HEK293 (cell line): ENCODE data around the gene ENTPD3.

Source experiments
- GFI1B ChIP-seq: fragments of 450-650 bp; formaldehyde crosslinking; IDR thresholded peaks from 2 replicates; pipeline ENCODE4 v1.5.1; 2016; ENCODE audit warnings: missing biosample characterization, missing genetic modification characterization
- KLF10 ChIP-seq: fragments of 450-650 bp; IDR thresholded peaks from 2 replicates; pipeline ENCODE4 v1.5.1; 2018; ENCODE audit warnings: missing biosample characterization, mild to moderate bottlenecking, missing genetic modification characterization
- OSR2 ChIP-seq: fragments of 450-650 bp; formaldehyde crosslinking; IDR thresholded peaks from 2 replicates; pipeline ENCODE4 v1.5.1; 2016; ENCODE audit warnings: missing biosample characterization, missing genetic modification characterization
- SCRT2 ChIP-seq: fragments of 450-650 bp; formaldehyde crosslinking; IDR thresholded peaks from 2 replicates; pipeline ENCODE4 v1.5.1; 2016; ENCODE audit warnings: missing biosample characterization, missing genetic modification characterization
- SETDB1 ChIP-seq: IDR thresholded peaks from one replicate; pipeline ENCODE4 v1.6.1; 2017; ENCODE audit warnings: mild to moderate bottlenecking, low read length, moderate library complexity, mixed read lengths; ENCODE audit not compliant: insufficient read length
- ZBTB20 ChIP-seq: fragments of 450-650 bp; formaldehyde crosslinking; IDR thresholded peaks from 2 replicates; pipeline ENCODE4 v1.5.1; 2016; ENCODE audit warnings: missing biosample characterization, missing genetic modification characterization
- ZBTB8A ChIP-seq: fragments of 450-650 bp; formaldehyde crosslinking; IDR thresholded peaks from 2 replicates; pipeline ENCODE4 v1.5.1; 2016; ENCODE audit warnings: missing biosample characterization, missing genetic modification characterization
- ZEB2 ChIP-seq: fragments of 450-650 bp; formaldehyde crosslinking; IDR thresholded peaks from 2 replicates; pipeline ENCODE4 v1.5.1; 2016; ENCODE audit warnings: missing biosample characterization, missing genetic modification characterization
- ZNF114 ChIP-seq: fragments of 450-650 bp; formaldehyde crosslinking; IDR thresholded peaks from 2 replicates; pipeline ENCODE4 v1.5.0; 2017; ENCODE audit warnings: missing biosample characterization, missing genetic modification characterization
- ZNF169 ChIP-seq: fragments of 450-650 bp; formaldehyde crosslinking; IDR thresholded peaks from 2 replicates; pipeline ENCODE4 v1.5.1; 2016; ENCODE audit warnings: missing biosample characterization, missing genetic modification characterization
- ZNF2 ChIP-seq: fragments of 450-650 bp; formaldehyde crosslinking; IDR thresholded peaks from 2 replicates; pipeline ENCODE4 v1.5.1; 2016; ENCODE audit warnings: missing biosample characterization, missing genetic modification characterization
- ZNF223 ChIP-seq: fragments of 450-650 bp; formaldehyde crosslinking; IDR thresholded peaks from 2 replicates; pipeline ENCODE4 v1.5.1; 2016; ENCODE audit warnings: missing biosample characterization, missing genetic modification characterization
- ZNF24 ChIP-seq: fragments of 450-650 bp; formaldehyde crosslinking; IDR thresholded peaks from 2 replicates; pipeline ENCODE4 v1.5.1; 2016; ENCODE audit warnings: missing biosample characterization, missing genetic modification characterization
- ZNF324 ChIP-seq: fragments of 450-650 bp; formaldehyde crosslinking; IDR thresholded peaks from 2 replicates; pipeline ENCODE4 v1.5.1; 2016; ENCODE audit warnings: missing biosample characterization, missing genetic modification characterization
- ZNF350 ChIP-seq: fragments of 450-650 bp; formaldehyde crosslinking; IDR thresholded peaks from 2 replicates; pipeline ENCODE4 v1.5.0; 2017; ENCODE audit warnings: missing biosample characterization, mild to moderate bottlenecking, missing genetic modification characterization
- ZNF391 ChIP-seq: fragments of 450-650 bp; formaldehyde crosslinking; IDR thresholded peaks from 2 replicates; pipeline ENCODE4 v1.5.1; 2016; ENCODE audit warnings: low read depth, missing biosample characterization, missing genetic modification characterization, borderline replicate concordance
- ZNF416 ChIP-seq: fragments of 450-650 bp; formaldehyde crosslinking; IDR thresholded peaks from 2 replicates; pipeline ENCODE4 v1.5.1; 2016; ENCODE audit warnings: missing biosample characterization, missing genetic modification characterization
- ZNF426 ChIP-seq: fragments of 450-650 bp; formaldehyde crosslinking; IDR thresholded peaks from 2 replicates; pipeline ENCODE4 v1.5.1; 2017; ENCODE audit warnings: missing biosample characterization, missing genetic modification characterization, mild to moderate bottlenecking, inconsistent platforms, moderate library complexity
- ZNF501 ChIP-seq: fragments of 450-650 bp; formaldehyde crosslinking; IDR thresholded peaks from 2 replicates; pipeline ENCODE4 v1.5.1; 2016; ENCODE audit warnings: missing biosample characterization, missing genetic modification characterization
- ZNF830 ChIP-seq: fragments of 450-650 bp; IDR thresholded peaks from 2 replicates; pipeline ENCODE4 v1.5.0; 2018; ENCODE audit warnings: missing biosample characterization, missing genetic modification characterization, low read depth, mild to moderate bottlenecking, moderate library complexity
- ZSCAN18 ChIP-seq: fragments of 450-650 bp; formaldehyde crosslinking; IDR thresholded peaks from 2 replicates; pipeline ENCODE4 v1.5.1; 2016; ENCODE audit warnings: missing biosample characterization, missing genetic modification characterization
- TF ChIP-seq, protein P1 (sequence below): fragments of 450-650 bp; formaldehyde crosslinking; IDR thresholded peaks from 2 replicates; pipeline ENCODE4 v1.5.1; 2017; ENCODE audit warnings: missing biosample characterization, missing genetic modification characterization
- TF ChIP-seq, protein P2 (sequence below): fragments of 450-650 bp; formaldehyde crosslinking; conservative IDR thresholded peaks from 2 replicates; pipeline ENCODE4 v1.5.1; 2016; ENCODE audit warnings: low read depth, missing biosample characterization, missing genetic modification characterization

Gene ENTPD3

DNA sequence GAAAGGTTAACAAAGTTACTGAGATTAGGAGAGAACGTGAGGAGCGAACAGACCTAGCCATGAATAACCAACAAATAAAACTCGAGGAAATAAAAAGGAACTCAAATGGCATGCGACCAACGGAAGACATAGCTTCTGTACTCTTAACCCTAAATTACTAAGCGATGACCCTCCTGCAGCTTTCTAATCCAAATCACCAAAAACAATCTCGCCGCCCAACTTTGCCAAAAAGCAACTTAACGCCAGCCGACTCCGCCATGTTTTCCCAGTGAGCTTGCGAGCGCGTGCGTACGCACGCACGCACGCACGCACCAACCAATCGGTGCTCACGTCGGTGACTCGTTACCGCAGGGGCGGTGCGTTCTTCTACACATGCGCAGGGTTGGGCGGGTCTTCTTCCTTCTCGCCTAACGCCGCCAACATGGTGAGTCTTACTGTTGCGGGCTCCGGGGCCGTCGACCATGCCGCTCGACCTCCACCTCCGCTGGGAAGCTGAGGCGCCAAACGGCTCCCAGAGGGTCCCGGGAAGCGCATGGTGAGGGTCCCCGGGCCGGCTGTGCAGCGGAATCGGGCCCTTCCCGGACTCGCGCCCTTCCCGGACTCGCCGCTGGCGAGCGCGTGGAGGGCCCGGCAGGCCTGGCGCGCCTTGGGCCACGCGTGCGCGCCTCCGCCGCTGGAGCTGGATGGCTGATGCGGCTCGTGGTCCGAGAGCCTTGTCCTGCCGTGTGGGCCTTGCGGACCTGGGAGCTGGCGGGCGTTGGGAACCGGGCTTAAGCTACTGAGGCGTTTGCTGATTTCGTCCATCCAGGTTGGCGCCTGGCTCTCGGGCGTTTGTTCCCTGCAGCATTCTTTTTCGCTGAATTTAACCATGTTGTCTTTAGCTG, 70.2 kb downstream of the ENTPD3 start, which contains the start of gene RPL14 (continued):
- TF ChIP-seq ZBTB20 (tag by site-specific recombination) (peak; percentile 28; the same call in 1 of the 2 replicates), ZNF24 (no peak), ZNF324 (tag by site-specific recombination) (no peak), KLF10 (tag by site-specific recombination) (0 out of 2 replicates have a peak, but pooled peaks have one; percentile 6), SETDB1 (no peak), ZSCAN18 (no peak), ZNF426 (no peak), GFI1B (tag by site-specific recombination) (no peak), ZNF2 (tag by site-specific recombination) (no peak), ZNF830 (no peak), ZBTB8A (tag by site-specific recombination) (peak; percentile 5; the same call in 1 of the 2 replicates), ZNF391 (tag by site-specific recombination) (no peak), ZNF501 (peak; percentile 38; the same call in 1 of the 2 replicates), SCRT2 (tag by site-specific recombination) (0 out of 2 replicates have a peak, but pooled peaks have one; percentile 10), ZNF114 (tag by site-specific recombination) (no peak), ZNF350 (tag by site-specific recombination) (no peak), ZNF169 (tag by site-specific recombination) (no peak), ZEB2 (tag by site-specific recombination) (no peak), ZNF223 (tag by site-specific recombination) (no peak), ZNF416 (tag by site-specific recombination) (no peak), OSR2 (tag by site-specific recombination) (no peak)
- TF ChIP-seq, protein P1, sequence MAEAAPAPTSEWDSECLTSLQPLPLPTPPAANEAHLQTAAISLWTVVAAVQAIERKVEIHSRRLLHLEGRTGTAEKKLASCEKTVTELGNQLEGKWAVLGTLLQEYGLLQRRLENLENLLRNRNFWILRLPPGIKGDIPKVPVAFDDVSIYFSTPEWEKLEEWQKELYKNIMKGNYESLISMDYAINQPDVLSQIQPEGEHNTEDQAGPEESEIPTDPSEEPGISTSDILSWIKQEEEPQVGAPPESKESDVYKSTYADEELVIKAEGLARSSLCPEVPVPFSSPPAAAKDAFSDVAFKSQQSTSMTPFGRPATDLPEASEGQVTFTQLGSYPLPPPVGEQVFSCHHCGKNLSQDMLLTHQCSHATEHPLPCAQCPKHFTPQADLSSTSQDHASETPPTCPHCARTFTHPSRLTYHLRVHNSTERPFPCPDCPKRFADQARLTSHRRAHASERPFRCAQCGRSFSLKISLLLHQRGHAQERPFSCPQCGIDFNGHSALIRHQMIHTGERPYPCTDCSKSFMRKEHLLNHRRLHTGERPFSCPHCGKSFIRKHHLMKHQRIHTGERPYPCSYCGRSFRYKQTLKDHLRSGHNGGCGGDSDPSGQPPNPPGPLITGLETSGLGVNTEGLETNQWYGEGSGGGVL (tag by site-specific recombination): no peak
- TF ChIP-seq, protein P2, sequence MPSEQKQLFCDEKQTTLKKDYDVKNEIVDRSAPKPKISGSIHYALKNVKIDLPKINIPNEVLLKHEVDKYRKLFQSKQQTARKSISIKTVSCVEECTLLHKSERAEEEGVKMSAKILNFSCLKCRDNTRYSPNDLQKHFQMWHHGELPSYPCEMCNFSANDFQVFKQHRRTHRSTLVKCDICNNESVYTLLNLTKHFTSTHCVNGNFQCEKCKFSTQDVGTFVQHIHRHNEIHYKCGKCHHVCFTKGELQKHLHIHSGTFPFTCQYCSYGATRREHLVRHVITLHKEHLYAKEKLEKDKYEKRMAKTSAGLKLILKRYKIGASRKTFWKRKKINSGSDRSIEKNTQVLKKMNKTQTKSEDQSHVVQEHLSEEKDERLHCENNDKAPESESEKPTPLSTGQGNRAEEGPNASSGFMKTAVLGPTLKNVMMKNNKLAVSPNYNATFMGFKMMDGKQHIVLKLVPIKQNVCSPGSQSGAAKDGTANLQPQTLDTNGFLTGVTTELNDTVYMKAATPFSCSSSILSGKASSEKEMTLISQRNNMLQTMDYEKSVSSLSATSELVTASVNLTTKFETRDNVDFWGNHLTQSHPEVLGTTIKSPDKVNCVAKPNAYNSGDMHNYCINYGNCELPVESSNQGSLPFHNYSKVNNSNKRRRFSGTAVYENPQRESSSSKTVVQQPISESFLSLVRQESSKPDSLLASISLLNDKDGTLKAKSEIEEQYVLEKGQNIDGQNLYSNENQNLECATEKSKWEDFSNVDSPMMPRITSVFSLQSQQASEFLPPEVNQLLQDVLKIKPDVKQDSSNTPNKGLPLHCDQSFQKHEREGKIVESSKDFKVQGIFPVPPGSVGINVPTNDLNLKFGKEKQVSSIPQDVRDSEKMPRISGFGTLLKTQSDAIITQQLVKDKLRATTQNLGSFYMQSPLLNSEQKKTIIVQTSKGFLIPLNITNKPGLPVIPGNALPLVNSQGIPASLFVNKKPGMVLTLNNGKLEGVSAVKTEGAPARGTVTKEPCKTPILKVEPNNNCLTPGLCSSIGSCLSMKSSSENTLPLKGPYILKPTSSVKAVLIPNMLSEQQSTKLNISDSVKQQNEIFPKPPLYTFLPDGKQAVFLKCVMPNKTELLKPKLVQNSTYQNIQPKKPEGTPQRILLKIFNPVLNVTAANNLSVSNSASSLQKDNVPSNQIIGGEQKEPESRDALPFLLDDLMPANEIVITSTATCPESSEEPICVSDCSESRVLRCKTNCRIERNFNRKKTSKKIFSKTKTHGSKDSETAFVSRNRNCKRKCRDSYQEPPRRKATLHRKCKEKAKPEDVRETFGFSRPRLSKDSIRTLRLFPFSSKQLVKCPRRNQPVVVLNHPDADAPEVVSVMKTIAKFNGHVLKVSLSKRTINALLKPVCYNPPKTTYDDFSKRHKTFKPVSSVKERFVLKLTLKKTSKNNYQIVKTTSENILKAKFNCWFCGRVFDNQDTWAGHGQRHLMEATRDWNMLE (tag by site-specific recombination): 0 out of 2 replicates have a peak, but pooled peaks have one; percentile 25
